Measurements from ENCODE around the gene C5orf52.

GRCh38 chr5:157710882-157711281, 39.5 kb downstream of the C5orf52 start:
- TF ChIP-seq, protein P1, sequence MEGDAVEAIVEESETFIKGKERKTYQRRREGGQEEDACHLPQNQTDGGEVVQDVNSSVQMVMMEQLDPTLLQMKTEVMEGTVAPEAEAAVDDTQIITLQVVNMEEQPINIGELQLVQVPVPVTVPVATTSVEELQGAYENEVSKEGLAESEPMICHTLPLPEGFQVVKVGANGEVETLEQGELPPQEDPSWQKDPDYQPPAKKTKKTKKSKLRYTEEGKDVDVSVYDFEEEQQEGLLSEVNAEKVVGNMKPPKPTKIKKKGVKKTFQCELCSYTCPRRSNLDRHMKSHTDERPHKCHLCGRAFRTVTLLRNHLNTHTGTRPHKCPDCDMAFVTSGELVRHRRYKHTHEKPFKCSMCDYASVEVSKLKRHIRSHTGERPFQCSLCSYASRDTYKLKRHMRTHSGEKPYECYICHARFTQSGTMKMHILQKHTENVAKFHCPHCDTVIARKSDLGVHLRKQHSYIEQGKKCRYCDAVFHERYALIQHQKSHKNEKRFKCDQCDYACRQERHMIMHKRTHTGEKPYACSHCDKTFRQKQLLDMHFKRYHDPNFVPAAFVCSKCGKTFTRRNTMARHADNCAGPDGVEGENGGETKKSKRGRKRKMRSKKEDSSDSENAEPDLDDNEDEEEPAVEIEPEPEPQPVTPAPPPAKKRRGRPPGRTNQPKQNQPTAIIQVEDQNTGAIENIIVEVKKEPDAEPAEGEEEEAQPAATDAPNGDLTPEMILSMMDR (IDR thresholded peaks at IDR 0.05): no peak
- no peak for TF ChIP-seq POLR2A (IDR thresholded peaks at IDR 0.05)
- TF ChIP-seq POLR2AphosphoS5 (IDR thresholded peaks at IDR 0.05): no peak
- TF ChIP-seq EP300 (IDR thresholded peaks at IDR 0.05): no peak

Measured in gastroesophageal sphincter (tissue), 3 donors.